Measurements from ENCODE around the gene DUS4L.
"Not testable (repeated sequence)": the region's sequence is repeated elsewhere in the genome, so short reads cannot be mapped to it uniquely, and the experiment has no call there.

Gene DUS4L, protein sequence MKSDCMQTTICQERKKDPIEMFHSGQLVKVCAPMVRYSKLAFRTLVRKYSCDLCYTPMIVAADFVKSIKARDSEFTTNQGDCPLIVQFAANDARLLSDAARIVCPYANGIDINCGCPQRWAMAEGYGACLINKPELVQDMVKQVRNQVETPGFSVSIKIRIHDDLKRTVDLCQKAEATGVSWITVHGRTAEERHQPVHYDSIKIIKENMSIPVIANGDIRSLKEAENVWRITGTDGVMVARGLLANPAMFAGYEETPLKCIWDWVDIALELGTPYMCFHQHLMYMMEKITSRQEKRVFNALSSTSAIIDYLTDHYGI
- total RNA-seq = 1.6 to 2.9 reads per million in 2 donors

DNA sequence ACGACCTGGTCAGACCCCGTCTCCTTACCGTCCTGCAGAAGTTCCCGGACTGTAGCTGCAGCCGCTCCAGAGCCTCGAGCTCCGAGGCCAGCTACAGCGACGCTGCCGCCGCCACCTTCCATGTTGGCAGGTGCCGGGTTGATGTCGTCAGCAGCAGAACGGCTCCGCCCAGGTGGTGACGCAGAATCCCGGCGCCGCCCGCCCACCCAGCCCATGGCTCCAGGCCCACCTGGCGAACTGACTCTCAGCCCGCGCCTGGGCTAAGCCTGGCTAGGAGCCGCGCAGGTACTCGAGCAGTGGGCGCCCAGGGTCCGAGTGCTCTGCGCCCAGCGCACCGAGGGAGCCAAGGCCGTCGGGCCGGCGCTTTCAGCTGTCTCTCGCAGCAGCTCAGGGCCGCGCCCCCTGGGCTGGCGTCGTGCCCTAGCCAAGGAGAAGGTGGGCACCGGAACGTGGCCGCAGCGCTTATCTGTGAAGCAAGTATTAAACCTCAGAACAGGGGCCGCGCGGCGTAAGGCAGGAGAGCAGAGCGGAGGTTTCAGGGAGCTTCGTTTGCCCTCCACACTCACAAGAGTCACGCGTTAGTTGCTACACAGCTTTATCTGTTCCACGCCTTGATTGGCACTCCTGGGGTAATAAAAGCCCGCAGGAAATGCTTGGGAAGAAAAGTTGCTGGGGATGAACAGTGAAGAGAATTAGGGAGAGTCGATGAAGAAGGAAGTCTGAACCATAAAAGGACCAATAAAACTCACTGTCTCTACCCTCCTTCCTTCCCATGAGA, at the start of gene DUS4L, which contains the start of gene COG5:
Gene DUS4L (plus strand): TSS at position 197 of the 778 bp plus-strand sequence. CDS start 3,100 bp downstream, outside the sequence.
Gene COG5 (minus strand): TSS at position 146 of the 778 bp plus-strand sequence. CDS start 24 bp downstream, at position 122.
- DNase-seq = peak; percentile 65 to 88 (median 76)

DNA sequence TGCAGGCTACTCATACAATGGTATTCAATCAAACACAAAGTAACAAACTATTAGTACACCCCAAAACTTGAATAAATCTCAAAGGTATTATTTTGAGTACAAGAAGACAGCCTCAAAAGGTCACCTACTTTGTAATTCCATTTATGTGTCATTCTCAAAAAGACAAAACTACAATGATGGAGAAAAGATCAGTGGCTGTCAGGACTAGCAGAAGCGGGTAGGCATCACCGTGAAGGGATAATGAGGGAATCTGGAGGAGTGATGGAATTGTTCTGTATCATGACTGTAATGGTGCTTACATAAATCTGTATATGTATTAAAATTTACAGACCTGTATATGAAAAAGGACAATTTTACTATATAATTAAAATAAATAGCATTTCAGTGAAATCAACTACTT, 37.1 kb upstream of the DUS4L start:
- DNase-seq = no peak

DNA sequence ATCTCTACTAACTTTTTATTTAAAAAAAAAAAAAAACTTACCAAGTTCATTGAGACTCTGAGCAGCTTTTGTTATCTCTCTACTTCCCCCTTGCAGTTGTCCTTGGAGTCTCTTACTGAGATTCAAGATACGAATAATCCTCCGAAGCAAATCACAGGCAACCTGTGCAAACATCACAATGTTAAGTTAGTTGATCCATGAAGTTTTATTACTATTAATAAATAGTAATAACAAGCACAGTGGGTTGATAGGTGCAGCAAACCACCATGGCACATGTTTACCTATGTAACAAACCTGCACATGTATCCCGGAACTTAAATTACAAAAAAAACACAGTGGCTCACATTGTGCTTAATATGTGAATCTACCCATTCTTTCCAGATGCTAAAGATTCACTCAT, 36.6 kb upstream of the DUS4L start:
- DNase-seq = no peak

DNA sequence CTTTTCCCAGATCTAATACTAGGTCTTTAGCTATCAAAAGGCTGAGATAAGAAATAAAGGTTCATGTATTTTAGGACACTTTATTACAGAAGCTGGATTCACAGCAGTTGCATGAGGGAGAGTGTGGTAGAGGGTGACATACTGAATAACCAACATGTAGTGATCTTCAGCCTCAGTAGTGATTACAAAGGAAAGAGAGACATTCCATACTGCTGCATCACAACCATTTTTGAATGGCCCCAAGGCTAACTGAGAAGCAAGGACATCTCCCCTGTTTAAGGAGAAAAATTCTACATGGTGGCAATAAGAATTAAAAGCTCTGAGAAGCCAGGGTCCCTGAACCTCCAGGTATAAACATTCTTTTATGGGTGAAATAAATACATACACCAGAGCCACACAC, 35.3 kb upstream of the DUS4L start:
- DNase-seq = no peak

DNA sequence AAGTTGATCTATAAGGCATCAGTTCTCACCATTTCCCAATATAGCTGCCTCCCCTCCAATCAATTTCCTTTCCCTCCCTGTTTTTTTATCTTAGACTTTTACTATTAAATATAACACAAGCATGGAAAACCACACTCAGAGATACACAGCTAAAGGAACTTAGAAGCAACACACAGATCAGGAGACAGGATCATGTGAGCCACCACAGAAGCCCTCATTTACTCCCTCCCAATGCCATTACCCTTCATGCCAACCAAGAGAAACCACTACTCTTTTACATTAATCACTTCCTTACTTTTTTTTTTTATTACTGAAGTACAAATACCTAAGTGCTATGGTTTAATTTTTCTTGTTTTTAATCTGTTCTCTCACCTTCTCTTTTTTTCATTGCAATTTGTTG, 33.0 kb upstream of the DUS4L start:
- no peak for DNase-seq

DNA sequence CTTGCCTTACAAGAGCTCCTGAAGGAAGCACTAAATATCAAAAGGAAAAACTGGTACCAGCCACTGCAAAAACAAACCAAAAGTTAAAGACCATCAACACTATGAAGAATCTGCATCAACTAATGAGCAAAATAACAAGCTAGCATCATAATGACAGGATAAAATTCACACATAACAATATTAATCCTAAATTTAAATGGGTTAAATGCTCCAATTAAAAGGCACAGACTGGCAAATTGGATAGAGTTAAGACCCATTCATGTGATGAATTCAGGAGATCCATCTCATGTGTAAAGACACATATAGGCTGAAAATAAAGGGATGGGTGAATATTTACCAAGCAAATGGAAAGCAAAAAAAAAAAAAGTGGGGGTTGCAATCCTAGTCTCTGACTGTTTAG, 29.6 kb upstream of the DUS4L start:
- no peak for DNase-seq

DNA sequence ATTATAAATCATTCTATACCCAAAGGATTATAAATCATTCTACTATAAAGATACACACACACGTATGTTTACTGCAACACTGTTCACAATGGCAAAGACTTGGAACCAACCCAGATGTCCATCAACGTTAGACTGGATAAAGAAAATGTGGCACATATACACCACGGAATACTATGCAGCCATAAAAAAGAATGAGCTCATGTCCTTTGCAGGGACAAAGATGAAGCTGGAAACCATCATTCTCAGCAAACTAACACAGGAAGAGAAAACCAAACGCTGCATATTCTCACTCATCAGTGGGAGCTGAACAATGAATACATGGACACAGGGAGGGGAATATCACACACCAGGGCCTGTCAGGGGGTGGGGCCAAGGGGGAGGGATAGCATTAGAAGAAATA, 26.5 kb upstream of the DUS4L start:
- not testable (repeated sequence) for DNase-seq

DNA sequence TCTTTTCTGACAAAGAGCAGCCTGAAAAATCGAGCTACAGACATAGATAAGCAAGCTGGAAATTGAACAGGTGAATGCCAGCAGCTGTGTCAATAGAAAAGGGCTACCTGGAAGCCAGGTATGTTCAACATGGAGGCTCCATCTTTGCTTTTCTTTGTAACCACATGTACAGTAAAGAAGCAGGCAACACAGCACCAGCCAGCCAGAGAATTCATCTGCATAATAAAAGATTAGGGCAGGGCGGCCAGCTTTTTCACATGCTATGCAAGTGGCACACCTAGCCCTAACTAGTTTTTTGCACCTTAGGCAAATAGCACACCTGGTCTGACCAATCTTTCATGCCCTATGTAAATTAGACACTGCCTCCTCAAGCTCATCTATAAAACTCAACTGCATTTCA, 25.8 kb upstream of the DUS4L start:
- no peak for DNase-seq

DNA sequence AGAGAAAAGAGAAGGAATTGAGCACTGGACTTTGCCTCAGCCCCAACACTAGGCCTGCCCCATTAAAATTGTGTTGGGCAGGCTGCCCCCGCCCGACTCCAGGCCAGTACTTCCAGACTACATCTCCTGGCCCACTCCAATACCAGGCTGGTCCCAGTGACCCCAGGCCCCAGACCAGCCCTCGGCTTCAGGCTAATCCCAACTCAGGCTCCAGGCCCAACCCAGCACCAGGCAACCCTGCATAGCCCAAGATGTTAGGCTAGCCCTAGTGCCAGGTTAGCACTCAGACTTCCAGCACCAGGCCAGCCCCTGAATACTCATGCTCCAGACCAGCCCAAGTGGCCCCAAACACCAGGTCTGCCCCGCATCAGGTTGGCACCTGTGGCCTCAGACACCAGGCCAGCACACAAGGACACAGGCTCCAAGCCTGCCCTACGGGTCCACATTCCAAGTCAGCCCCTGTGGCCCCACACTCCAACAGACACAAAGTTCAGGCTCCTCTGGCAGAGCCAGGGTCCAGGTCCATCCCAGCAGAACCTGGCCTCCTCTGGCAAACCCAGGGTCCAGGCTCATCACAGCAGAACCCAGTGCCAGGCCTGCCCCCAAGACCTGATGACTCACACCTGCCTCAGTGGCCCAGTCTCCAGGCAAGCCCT, 20.3 kb upstream of the DUS4L start:
- DNase-seq = no peak

DNA sequence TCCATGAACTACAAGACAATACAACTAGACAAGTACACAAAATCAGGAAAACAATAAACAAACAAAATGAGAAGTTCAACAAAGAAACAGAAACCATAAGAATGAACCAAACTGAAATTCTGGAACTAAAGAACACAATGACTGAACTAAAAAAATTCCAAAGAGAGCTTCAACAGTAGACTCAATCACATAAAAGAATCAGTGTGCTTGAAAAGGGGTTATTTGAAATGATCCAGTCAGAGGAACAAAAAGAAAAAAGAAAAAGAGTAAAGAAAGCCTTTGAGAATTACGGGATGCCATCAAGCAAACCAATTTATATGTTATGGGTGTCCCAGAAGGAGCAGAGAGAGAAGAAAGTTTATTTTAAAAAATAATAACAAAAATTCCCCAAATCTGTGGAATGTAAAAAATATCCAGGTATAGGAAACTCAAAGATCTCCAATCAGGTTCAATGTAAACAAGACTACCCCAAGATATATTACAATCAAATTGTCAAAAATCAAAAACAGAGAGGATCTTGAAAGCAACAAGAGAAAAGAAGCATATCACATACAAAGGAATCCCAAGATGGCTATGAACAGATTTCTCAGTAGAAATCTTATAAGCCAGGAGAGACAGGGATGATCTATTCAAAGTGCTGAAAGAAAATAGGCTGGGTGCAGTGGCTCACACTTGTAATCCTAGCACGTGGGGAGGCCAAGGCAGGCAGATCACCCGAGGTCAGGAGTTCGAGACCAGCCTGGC, 18.8 kb upstream of the DUS4L start:
- DNase-seq = no peak

DNA sequence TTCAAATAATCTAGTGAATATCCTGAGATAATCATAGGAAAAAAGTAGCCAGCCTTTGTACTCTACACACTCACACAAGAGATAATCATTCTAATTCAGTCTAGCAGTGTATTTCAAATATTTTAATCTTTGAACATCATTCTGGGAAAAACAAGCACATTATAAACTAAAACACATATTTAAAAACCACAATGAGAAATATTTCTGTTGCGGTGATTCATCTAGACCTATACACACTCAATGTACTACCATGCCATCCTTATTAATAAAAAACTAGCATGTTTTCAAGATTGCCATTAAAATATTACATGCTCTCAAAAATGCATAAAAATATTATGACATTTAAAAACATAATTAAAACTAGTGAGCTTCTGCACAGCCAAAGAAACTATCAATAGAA, 11.8 kb upstream of the DUS4L start:
- DNase-seq = no peak

DNA sequence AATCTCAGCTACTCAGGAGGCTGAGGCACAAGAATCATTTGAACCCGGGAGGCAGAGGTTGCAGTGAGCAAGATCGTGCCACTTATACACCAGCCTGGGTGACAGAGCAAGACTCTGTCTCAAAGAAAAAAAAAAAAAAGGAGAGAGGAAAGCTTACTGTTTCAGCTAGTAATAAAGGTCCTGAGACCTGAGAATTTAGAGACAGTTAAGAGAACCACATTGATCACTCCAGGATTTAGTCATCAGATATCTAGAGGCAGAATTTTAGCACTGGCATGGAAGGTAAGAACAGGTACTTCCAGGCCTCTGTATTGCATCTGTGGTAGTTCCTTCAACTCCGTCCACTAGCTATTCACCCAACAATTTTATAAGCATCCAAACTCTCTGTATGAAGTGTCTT, 7.9 kb upstream of the DUS4L start:
- peak in 1 of 5 experiments; percentile 54 for DNase-seq

DNA sequence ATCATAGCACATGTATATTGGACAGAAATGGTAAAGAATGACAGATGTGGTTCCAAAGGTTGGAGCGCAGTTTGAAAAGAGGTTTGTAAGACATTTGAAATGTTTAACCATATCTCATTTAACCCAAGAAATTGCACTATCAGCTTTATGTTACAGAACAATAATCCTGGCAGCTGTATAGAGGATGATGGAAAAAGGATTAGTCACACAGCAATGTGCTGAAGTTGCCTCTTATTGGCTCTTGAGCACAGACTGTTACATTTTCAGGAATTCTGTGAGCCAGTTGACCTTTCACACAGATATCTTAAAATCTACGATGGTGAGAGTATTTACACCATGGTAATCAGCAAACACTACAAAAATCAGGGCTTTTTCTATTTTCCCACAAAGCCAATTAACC, 3.9 kb upstream of the DUS4L start:
- no peak for DNase-seq

DNA sequence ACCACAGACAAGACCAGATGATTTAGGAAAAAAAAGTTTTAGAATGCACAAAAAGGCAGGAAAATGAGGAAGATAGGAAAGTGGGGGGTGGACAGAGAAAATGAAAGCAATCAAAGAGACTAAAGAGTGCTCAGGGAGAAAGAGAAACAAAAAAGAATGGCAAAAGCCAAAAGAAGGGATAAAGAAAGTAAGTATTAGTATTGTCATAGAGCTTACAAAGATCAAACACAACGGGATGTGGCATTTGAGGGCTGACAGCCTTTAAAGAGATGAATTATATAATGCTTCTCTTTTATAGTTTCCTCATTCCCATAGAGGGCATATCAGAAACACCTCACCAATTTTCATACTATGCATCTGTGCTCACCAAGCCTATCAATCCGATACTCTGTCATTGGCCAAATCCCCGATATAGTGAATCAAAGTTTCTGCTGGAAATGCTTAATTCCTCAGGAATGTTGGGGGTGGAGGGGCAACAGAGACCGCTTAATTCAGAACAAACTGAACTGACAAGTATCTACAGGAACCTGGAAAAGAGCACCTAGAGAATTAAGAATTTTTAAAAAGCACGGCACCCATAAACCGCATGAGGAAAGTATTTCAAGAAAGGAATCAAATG, 2.8 kb upstream of the DUS4L start:
- peak in 3 of 5 experiments; percentile 17 to 82 (median 48) for DNase-seq

DNA sequence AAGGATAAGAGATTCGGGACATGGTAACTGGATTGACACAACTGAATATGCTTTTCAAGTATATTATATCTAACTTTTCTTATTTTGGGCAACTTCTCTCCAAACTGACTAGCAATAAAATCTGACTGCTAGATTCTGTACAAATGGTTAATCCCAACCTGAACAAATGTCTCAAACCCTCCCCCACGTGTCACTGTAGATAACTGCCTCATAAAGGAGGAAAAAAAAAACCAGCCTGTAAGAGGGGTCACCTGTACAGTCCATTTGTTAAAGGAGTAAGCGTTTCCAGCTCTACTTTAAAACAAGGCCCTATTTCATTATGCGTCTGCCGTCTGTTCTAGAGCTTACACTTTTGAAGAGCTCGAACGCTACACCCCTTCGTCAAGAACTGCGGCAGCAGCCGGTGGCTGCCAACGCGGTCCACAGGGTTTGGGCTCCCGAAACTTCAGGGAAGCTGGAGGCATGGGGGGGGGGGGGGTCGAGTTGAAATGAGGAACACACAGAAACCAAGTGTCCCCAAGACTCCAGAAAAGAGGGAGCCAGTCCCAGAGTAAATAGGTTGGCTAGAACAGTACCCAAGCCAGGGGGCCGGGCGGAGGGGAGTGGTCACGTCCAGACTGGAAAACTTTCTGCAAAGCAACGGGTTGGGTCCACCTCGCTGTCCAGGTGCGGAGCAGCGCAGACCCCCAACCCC, 543 bp upstream of the DUS4L start:
- no peak for DNase-seq

DNA sequence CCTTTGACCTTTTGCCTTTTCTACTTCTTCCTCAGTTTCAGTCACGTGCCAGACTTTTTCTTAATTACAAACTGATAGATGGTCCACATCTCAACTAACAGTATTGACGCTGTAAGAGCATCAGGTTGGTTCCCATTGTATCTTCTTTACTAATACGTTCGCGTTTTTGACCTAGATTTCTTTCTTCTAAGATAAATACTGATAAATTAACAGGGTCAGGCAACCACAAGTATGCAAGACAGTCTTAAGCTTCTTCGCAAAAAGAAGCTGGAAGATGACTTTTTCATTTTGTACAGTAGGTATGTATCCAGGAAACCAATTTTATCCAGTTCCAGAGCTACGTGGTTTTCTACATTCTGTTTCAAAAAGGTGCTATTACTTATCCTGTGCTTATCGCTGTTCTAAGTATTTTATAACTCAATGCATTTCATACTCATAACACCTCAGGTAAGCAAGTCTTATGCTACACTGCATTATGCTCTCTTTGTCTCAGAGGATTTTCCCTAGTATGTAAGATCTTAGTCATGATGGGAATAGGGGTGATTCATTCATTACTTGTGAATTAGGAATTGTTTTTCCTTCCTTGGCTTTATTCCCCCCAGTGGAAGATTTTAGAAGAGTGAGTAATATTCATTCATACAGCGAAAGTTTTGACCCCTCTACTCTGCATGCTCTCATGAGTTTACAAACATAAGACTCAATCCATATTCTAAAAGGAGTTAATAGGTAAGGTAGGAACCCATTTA, 955 bp downstream of the DUS4L start:
- DNase-seq = no peak

DNA sequence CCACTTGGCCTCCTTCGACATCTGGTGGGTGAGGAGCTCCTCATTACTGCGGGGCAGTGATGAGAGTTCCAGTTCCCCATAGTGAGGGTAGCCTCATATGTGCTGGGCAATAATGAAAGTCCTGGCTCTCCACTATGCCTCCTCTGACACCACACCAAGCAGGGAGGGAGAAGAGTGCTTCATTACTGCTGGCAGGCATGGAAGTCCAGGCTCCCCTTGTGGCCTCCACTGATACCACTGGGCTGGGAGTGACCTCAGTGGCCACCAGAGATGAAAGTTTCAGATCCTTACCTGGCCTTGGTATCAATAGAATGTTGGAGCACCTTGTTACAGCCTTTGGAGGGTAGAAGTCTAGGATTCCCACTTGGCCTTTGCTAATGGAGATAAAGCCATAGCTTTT, 6.5 kb downstream of the DUS4L start:
- DNase-seq = no peak

DNA sequence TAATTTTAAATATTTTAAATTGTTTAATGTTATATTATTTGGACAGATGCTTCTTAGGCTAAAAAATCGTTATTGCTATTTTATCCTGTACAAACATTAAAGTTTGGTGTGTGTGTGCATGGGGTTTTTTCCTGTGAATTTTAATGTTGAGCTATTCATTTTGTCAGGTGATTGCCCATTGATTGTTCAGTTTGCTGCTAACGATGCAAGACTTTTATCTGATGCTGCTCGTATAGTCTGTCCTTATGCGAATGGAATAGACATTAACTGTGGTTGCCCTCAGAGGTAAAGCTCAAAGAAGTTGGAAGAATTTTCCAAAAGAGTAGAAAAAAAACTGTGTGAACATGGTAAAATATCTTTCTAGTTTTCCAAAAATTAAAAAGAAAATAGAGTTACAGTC, 9.8 kb downstream of the DUS4L start:
- no peak for DNase-seq

DNA sequence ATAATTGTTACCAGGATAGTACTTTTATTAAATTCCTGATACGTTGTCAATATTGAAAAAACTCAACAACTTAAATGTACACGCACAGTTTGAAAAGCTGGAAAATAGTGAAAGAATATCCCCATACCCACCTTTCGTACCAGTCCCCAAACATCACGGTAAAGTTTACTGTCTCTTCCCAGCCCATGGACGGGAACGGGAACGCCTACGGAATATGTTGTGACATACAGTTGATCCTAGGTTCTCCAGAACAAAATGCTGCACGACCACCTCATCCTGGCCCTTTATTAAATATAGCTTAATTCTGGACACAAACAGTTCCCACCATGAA, 15.7 kb downstream of the DUS4L start:
- DNase-seq = no peak

DNA sequence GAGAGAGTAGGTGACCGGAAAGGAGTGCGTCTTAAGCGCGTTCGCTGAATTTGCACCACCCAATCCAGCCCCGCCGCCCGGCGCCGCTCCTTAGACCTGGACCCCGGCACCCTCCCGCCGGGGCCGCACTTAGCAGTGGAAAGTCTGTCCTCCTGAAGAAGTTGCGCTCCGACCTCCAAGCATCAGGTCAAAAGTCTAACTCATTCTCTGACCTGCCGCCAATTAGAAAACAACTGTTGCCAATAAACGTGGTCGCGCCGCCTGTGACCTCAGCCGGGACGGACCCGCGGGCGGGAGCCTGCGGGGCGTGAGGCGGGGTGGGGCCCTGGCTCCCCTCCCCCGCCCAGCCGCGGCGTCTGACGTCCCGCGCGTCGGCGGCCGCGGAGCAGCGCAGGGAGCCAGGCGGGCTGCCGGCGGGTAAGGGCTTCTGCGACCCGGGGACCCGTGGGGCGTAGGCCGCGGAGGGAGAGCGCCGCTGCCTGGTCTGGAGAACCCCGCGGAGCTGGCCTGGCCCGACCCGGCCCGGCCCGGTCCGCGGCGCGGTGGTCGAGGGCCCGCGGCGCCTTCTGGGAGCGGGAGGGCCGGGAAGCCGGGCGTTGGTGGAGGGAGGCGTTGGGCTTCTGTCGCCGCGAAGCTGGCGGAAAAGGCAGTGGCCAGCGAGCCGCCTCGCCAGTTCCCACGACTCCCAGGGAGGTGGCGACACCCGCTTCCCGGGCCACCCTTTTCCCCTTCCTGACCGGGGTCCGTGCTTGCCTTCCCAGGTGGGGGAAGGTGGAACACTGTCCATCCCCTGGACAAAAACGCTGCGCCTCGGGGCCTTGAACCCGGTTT, 16.3 kb downstream of the DUS4L start, which contains the start of gene BCAP29:
Gene BCAP29 (plus strand): TSS at position 362 of the 831 bp plus-strand sequence. CDS start 527 bp downstream, outside the sequence.
- peak; percentile 46 to 85 (median 60) for DNase-seq
